H1 (cell line): ENCODE results near the gene ASB16. TPM values are rescaled to one million over a fixed set of nuclear protein-coding genes. Genes with fewer than 3 reads are reported as not detected.

Source experiments
- CTCF ChIA-PET: fragments of 300-600 bp; sonication (Branson Sonifier 250); formaldehyde crosslinking; loops from one replicate; lab custom pipeline; 2021; ENCODE audit not compliant: partially characterized antibody; lab: Charles Lee
- POLR2A ChIA-PET: fragments of 300-600 bp; sonication (Branson Sonifier 250); formaldehyde crosslinking; loops from one replicate; lab custom pipeline; 2021; ENCODE audit warnings: inconsistent platforms; ENCODE audit not compliant: partially characterized antibody; lab: Charles Lee
- DNase-seq, 2 experiments: peaks; one replicate each; pipeline versions ENCODE4 v3.0.0 to v3.0.0-alpha.2; 2010 to 2022; ENCODE audit warnings: low spot score in 2 of 2, low read depth in 1 of 2, mixed read lengths in 1 of 2
- FAIRE-seq: peaks from 2 replicates; lab custom pipeline; 2011; peaks lifted over from hg19 to GRCh38; lab: Jason Lieb, UNC
- H2AFZ ChIP-seq: 2 replicates; pipeline ENCODE4 v1.8.1; 2012; ENCODE audit warnings: low read length, inconsistent platforms
- H2AK5ac ChIP-seq: 2 replicates; pipeline ENCODE4 v1.6.1; 2013; ENCODE audit warnings: low read depth, low read length
- H2BK120ac ChIP-seq: replicated peaks from 2 replicates; pipeline ENCODE3; 2013; ENCODE audit warnings: low read depth, low read length, inconsistent platforms
- H2BK12ac ChIP-seq: 2 replicates; pipeline ENCODE4 v1.6.1; 2013; ENCODE audit warnings: low read depth, low read length
- H2BK15ac ChIP-seq: 2 replicates; pipeline ENCODE4 v1.6.1; 2013; ENCODE audit warnings: low read length
- H2BK20ac ChIP-seq: 2 replicates; pipeline ENCODE4 v1.6.1; 2013; ENCODE audit warnings: low read length
- H2BK5ac ChIP-seq: 2 replicates; pipeline ENCODE4 v1.6.1; 2013; ENCODE audit warnings: low read depth, low read length
- H3K14ac ChIP-seq: 2 replicates; pipeline ENCODE4 v1.6.1; 2013; ENCODE audit warnings: inconsistent platforms; ENCODE audit not compliant: insufficient read length
- H3K18ac ChIP-seq: 2 replicates; pipeline ENCODE4 v1.6.1; 2013; ENCODE audit warnings: low read length; ENCODE audit errors: extremely low read depth
- H3K23ac ChIP-seq: 2 replicates; pipeline ENCODE4 v1.6.1; 2013; ENCODE audit warnings: inconsistent platforms; ENCODE audit not compliant: insufficient read length
- H3K23me2 ChIP-seq: 2 replicates; pipeline ENCODE4 v1.6.1; 2013; ENCODE audit warnings: low read depth, low read length
- H3K27ac ChIP-seq: 2 replicates; pipeline ENCODE4 v1.6.1; 2011; ENCODE audit warnings: low read depth, low read length, inconsistent platforms
- H3K27me3 ChIP-seq, 4 experiments: replicated peaks in 1 of 4; 1 replicate in 1 of 4; 2 replicates in 3 of 4; pipeline versions ENCODE4 v1.6.1 to v1.8.1; 2011 to 2013; ENCODE audit warnings: low read length in 3 of 4, mild to moderate bottlenecking in 3 of 4, inconsistent platforms in 2 of 4, mixed read lengths in 2 of 4, moderate library complexity in 1 of 4; ENCODE audit not compliant: control insufficient read depth in 3 of 4, insufficient read depth in 3 of 4; ENCODE audit errors: extremely low read depth in 1 of 4
- H3K36me3 ChIP-seq, 4 experiments: 2 replicates each; pipeline versions ENCODE4 v1.6.1 to v1.8.1; 2011 to 2013; ENCODE audit warnings: mild to moderate bottlenecking in 4 of 4, low read length in 3 of 4, moderate library complexity in 2 of 4, control low read depth in 1 of 4, inconsistent platforms in 1 of 4; ENCODE audit not compliant: insufficient read depth in 4 of 4, control insufficient read depth in 2 of 4
- H3K4ac ChIP-seq: replicated peaks from 2 replicates; pipeline ENCODE3; 2013; ENCODE audit warnings: low read length, low read depth, mixed read lengths, inconsistent platforms; ENCODE audit not compliant: insufficient read length
- H3K4me1 ChIP-seq, 4 experiments: replicated peaks in 1 of 4; 1 replicate in 1 of 4; 2 replicates in 3 of 4; pipeline versions ENCODE4 v1.6.1 to v1.8.1; 2011 to 2013; ENCODE audit warnings: low read length in 3 of 4, inconsistent platforms in 2 of 4, mixed read lengths in 1 of 4; ENCODE audit not compliant: insufficient read depth in 4 of 4, control insufficient read depth in 3 of 4
- H3K4me2 ChIP-seq, 2 experiments: 2 replicates each; pipeline versions ENCODE4 v1.6.1 to v1.8.1; 2011 to 2013; ENCODE audit warnings: low read depth in 2 of 2, low read length in 2 of 2, control low read depth in 1 of 2, inconsistent platforms in 1 of 2, mild to moderate bottlenecking in 1 of 2; ENCODE audit not compliant: insufficient read depth in 1 of 2
- H3K4me3 ChIP-seq, 4 experiments: fragments of 200-600, 300-600 bp in 1 of 4; sonication (generic), shearing (Covaris generic), sonication (Bioruptor Twin) in 1 of 4; 2 replicates each; pipeline versions ENCODE4 v1.5.1 to v1.8.1; 2011 to 2016; ENCODE audit warnings: low read length in 4 of 4, low read depth in 3 of 4, control low read depth in 2 of 4, inconsistent platforms in 2 of 4, mild to moderate bottlenecking in 2 of 4, mixed read lengths in 1 of 4, moderate library complexity in 1 of 4; ENCODE audit not compliant: insufficient read depth in 2 of 4; ENCODE audit errors: extremely low read depth in 1 of 4
- H3K56ac ChIP-seq: replicated peaks from 2 replicates; pipeline ENCODE3; 2013; ENCODE audit warnings: low read depth, mild to moderate bottlenecking, mixed read lengths, low read length, inconsistent platforms; ENCODE audit not compliant: insufficient read length
- H3K79me1 ChIP-seq: 2 replicates; pipeline ENCODE4 v1.6.1; 2013; ENCODE audit warnings: low read depth, low read length, control low read depth
- H3K79me2 ChIP-seq, 2 experiments: 2 replicates each; pipeline versions ENCODE4 v1.6.1 to v1.8.1; 2012 to 2013; ENCODE audit warnings: low read length in 2 of 2, mild to moderate bottlenecking in 2 of 2, inconsistent platforms in 1 of 2; ENCODE audit not compliant: insufficient read depth in 2 of 2, control insufficient read depth in 1 of 2
- H3K9ac ChIP-seq, 4 experiments: replicated peaks in 1 of 4; 1 replicate in 1 of 4; 2 replicates in 3 of 4; pipeline versions ENCODE4 v1.6.1 to v1.8.1; 2011 to 2013; ENCODE audit warnings: low read depth in 3 of 4, low read length in 3 of 4, control low read depth in 2 of 4, mild to moderate bottlenecking in 2 of 4, moderate library complexity in 2 of 4, inconsistent platforms in 1 of 4; ENCODE audit errors: extremely low read depth in 1 of 4
- H3K9me3 ChIP-seq, 2 experiments: 2 replicates each; pipeline versions ENCODE4 v1.6.1 to v1.8.1; 2012 to 2013; ENCODE audit warnings: mild to moderate bottlenecking in 2 of 2, moderate library complexity in 2 of 2, control low read depth in 1 of 2, inconsistent platforms in 1 of 2, low read depth in 1 of 2, low read length in 1 of 2, mixed read lengths in 1 of 2; ENCODE audit not compliant: insufficient read depth in 2 of 2
- H4K20me1 ChIP-seq, 2 experiments: replicated peaks in 1 of 2; 2 replicates each; pipeline versions ENCODE3 to v1.8.1; 2011 to 2013; ENCODE audit warnings: inconsistent platforms in 2 of 2, low read length in 2 of 2, mild to moderate bottlenecking in 1 of 2; ENCODE audit not compliant: insufficient read depth in 2 of 2, control insufficient read depth in 1 of 2
- H4K5ac ChIP-seq: 2 replicates; pipeline ENCODE4 v1.6.1; 2013; ENCODE audit warnings: low read length, low read depth, mixed read lengths, inconsistent platforms; ENCODE audit not compliant: insufficient read length
- H4K8ac ChIP-seq: 2 replicates; pipeline ENCODE4 v1.8.0; 2013; ENCODE audit warnings: mild to moderate bottlenecking, moderate library complexity, low read length, inconsistent platforms; ENCODE audit not compliant: insufficient read depth; ENCODE audit errors: extremely low read depth
- H4K91ac ChIP-seq: replicated peaks from 2 replicates; pipeline ENCODE3; 2013; ENCODE audit warnings: low read length, mixed read lengths, inconsistent platforms; ENCODE audit not compliant: insufficient read length
- HDAC2 ChIP-seq, 2 experiments: fragments of 300-600 bp in 1 of 2; sonication (generic) in 1 of 2; IDR thresholded peaks; 2 replicates each; pipeline ENCODE4 v1.6.1; 2011 to 2012; ENCODE audit warnings: low read depth in 2 of 2, low read length in 2 of 2, mild to moderate bottlenecking in 2 of 2, moderate library complexity in 2 of 2, borderline replicate concordance in 1 of 2, inconsistent platforms in 1 of 2
- KDM1A ChIP-seq: fragments of 200-600, 300-600 bp; sonication (generic); IDR thresholded peaks from 2 replicates; pipeline ENCODE4 v1.7.1; 2016; ENCODE audit warnings: mild to moderate bottlenecking, low read length, borderline replicate concordance
- POLR2AphosphoS5 ChIP-seq: IDR thresholded peaks from 2 replicates; pipeline ENCODE4 v1.6.1; 2011; ENCODE audit warnings: low read depth, low read length
- SIN3A ChIP-seq, 2 experiments: IDR thresholded peaks in 1 of 2; conservative IDR thresholded peaks in 1 of 2; 2 replicates each; pipeline ENCODE4 v1.6.1; 2011 to 2012; ENCODE audit warnings: low read length in 2 of 2, improper control_type of control experiment in 1 of 2, low read depth in 1 of 2, mild to moderate bottlenecking in 1 of 2
- SP1 ChIP-seq: IDR thresholded peaks from 2 replicates; pipeline ENCODE4 v1.6.1; 2011; ENCODE audit warnings: low read depth, low read length
- SP2 ChIP-seq: IDR thresholded peaks from 2 replicates; pipeline ENCODE4 v1.6.1; 2012; ENCODE audit warnings: mild to moderate bottlenecking, low read length, inconsistent platforms
- SUZ12 ChIP-seq: fragments of 200-600 bp; sonication (generic); IDR thresholded peaks from 2 replicates; pipeline ENCODE4 v1.6.1; 2012; ENCODE audit warnings: mild to moderate bottlenecking, inconsistent platforms, low read length, moderate library complexity, mixed read lengths
- TAF1 ChIP-seq: IDR thresholded peaks from 2 replicates; pipeline ENCODE4 v1.6.1; 2011; ENCODE audit warnings: mild to moderate bottlenecking, low read depth, low read length
- YY1 ChIP-seq: IDR thresholded peaks from 2 replicates; pipeline ENCODE4 v1.6.1; 2011; ENCODE audit warnings: low read depth, mild to moderate bottlenecking, low read length
- WGBS, 2 experiments: shearing (Covaris generic) in 1 of 2; methylation state at CpG; one replicate each; pipeline versions ENCODE4 v1.1.6 to v1.1.7; 2013 to 2015; ENCODE audit warnings: low lambda C conversion rate in 2 of 2, mixed read lengths in 2 of 2, inconsistent platforms in 1 of 2, low coverage in 1 of 2, missing lambda C conversion rate in 1 of 2; ENCODE audit not compliant: insufficient replicate concordance in 2 of 2, insufficient coverage in 1 of 2, insufficient read length in 1 of 2; ENCODE audit errors: extremely low coverage in 1 of 2, missing lambda C conversion rate in 1 of 2; 5-methylcytosine and 5-hydroxymethylcytosine counted together
- polyA plus RNA-seq, 7 experiments: library from polyadenylated mRNA; depleted of rRNA in 3 of 7; stranded (reverse) in 5 of 7; unstranded in 2 of 7; fragments of >200 nt in 5 of 7; fragments of 200-250 nt in 2 of 7; gene quantifications; 1 replicate in 5 of 7; 2 replicates in 1 of 7; 4 replicates in 1 of 7; pipeline versions ENCODE4 v1.2.1 to v1.2.3, GENCODE V29; 2011 to 2013; ENCODE audit warnings: missing spikeins in 2 of 7, mixed read lengths in 2 of 7
- total RNA-seq: library from RNA; stranded (reverse); fragmentation: NEBNext Ultra II Directional; extraction: Animal tissue kit (Norgen Biotek cat#: 25700); gene quantifications from 2 replicates; pipeline ENCODE4 v1.2.1, GENCODE V29; 2021
- TF ChIP-seq, protein P1 (sequence below): IDR thresholded peaks from 2 replicates; pipeline ENCODE4 v1.6.1; 2012; ENCODE audit warnings: inconsistent platforms

The ASB16 gene
- total and polyA plus RNA-seq, 2 of the 8 experiments (the other 6 are each of a cell fraction or from before 2014, with no cell fraction given), result 0.05 TPM; not detected in 1

DNA sequence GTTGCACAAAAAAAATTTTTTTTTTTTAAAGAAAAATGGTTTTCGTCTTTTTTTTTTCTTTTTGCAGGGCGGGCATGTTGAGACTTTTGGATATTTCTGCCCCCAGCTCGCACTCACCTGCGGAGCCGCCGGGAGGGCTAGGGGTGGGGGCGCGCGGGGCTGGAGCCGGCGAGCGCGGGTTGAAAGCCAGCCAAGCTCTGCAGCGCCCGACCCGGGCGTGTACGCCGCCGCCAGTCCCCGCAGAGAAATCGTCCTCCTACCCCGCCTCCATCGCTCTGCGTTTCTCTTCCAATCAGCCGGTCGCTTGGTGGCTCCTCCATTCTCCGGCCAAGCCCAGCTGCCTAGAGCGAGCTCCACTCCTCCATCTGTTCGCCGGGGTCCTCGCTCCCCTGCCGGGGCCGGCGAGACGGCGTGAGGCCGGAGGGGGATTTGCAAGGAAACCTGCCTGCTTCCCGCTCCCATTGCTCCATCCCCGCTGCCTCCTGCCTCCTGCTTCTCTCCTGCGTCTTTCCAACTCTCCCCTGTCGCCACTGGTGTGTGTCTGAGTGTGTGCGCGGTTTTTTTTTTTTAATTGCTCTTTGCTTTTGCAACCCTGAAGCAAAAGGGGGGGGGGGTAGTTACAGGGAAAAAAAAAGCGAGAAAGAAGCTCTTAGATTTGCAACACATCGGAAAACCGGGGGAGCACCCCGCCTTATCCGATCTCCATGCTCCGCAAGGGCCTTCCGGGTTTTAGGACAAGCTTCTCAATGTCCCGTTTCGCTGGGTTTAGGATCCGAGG, 50.8 kb downstream of the ASB16 start:
- Histone ChIP-seq H3K9ac (peak overlapping the region in 3 of 4 experiments; percentile 33 to 72 (median 43); a peak in 5 of 7 replicates), H4K91ac (peak overlapping the region; percentile 62), H4K20me1 (peaks cover 0 to under 1% of the 10 kb centered on the region in 2 experiments), H3K14ac (no peak overlapping the region), H3K4me1 (peaks cover 4 to 21% (median 5%) of the 10 kb centered on the region in 4 experiments; a peak in 6 of 7 replicates), H2AK5ac (no peak overlapping the region), H3K4me3 (peak overlapping the region; percentile 55 to 100 (median 82)), H3K23me2 (peaks cover 21% of the 10 kb centered on the region), H2BK20ac (no peak overlapping the region), H3K79me2 (peaks cover 11 to 20% of the 10 kb centered on the region in 2 experiments), H3K4ac (no peak overlapping the region), H2AFZ (no peak overlapping the region), H4K5ac (peak overlapping the region; percentile 71), H2BK120ac (no peak overlapping the region), H2BK15ac (no peak overlapping the region), H3K4me2 (peak overlapping the region; percentile 84 to 97), H2BK5ac (no peak overlapping the region), H3K56ac (peak overlapping the region; percentile 74), H3K23ac (no peak overlapping the region), H3K27ac (0 out of 2 replicates have a peak overlapping the region, but pooled peaks have one; percentile 17), H3K9me3 (no peaks in the 10 kb centered on the region), H3K27me3 (no peaks in the 10 kb centered on the region), H3K18ac (peak overlapping the region; percentile 87), H3K36me3 (peaks cover 4 to 9% (median 5%) of the 10 kb centered on the region in 4 experiments; a peak in 7 of 8 replicates), H3K79me1 (peaks cover 5% of the 10 kb centered on the region), H4K8ac (peak overlapping the region; percentile 75), H2BK12ac (peak overlapping the region; percentile 60; the same call in 1 of the 2 replicates)
- ChIA-PET CTCF (interaction anchor here (0.6 to 3.3 kb wide), 24 partner anchors 9 to 284 kb away, joined by 3 to 26 read pairs (median 5); partner anchors contain the start of genes GRN and SLC25A39), POLR2A (interaction anchor here (0.7 to 4.9 kb wide), 26 partner anchors 10 to 142 kb away, joined by 3 to 58 read pairs (median 4); partner anchors contain the start of genes ASB16, GRN, RUNDC3A and SLC25A39)
- FAIRE-seq (no peak), DNase-seq (peak in 1 of 2 experiments; percentile 84)
- WGBS, 2 experiments, result 1% methylated on average over 44 of the region's 54 CpGs; no CpG with 5 or more reads in 1 of the 2 experiments
- TF ChIP-seq SIN3A (conservative IDR thresholded peaks at IDR 0.05 in 1 of 2, IDR thresholded peaks at IDR 0.05 in 1 of 2; ENCODE audit: low read depth in 1 of 2, low read length in 2 of 2) (peak in 1 of 2 experiments; percentile 51; a peak in 1 of 4 replicates), KDM1A (no peak), HDAC2 (IDR thresholded peaks at IDR 0.05; ENCODE audit: borderline replicate concordance in 1 of 2, low read depth in 2 of 2, low read length in 2 of 2) (0 out of 4 replicates have a peak, but pooled peaks of 1 of the 2 experiments have one; percentile 7), SP1 (peak; percentile 23; the same call in 1 of the 2 replicates), SUZ12 (peak; percentile 6; the same call in 1 of the 2 replicates), YY1 (peak; percentile 50; the same call in 1 of the 2 replicates), SP2 (no peak), TAF1 (peak; percentile 63), POLR2AphosphoS5 (peak; percentile 66)
- TF ChIP-seq, protein P1, sequence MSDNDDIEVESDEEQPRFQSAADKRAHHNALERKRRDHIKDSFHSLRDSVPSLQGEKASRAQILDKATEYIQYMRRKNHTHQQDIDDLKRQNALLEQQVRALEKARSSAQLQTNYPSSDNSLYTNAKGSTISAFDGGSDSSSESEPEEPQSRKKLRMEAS, result no peak
